Ishikawa (cell line): Measurements from ENCODE around the gene ARHGEF17.

Source experiments
- CEBPB ChIP-seq: IDR thresholded peaks from 2 replicates; pipeline ENCODE4 v1.6.1; 2012
- CREB1 ChIP-seq: IDR thresholded peaks from 2 replicates; pipeline ENCODE4 v1.6.1; 2012; ENCODE audit warnings: low read depth
- EGR1 ChIP-seq: IDR thresholded peaks from 2 replicates; pipeline ENCODE4 v1.6.1; 2012
- EP300 ChIP-seq: IDR thresholded peaks from 2 replicates; pipeline ENCODE4 v1.6.1; 2012; ENCODE audit warnings: borderline replicate concordance
- FOXM1 ChIP-seq: IDR thresholded peaks from 2 replicates; pipeline ENCODE4 v1.6.1; 2012; ENCODE audit warnings: low read depth, borderline replicate concordance
- MAX ChIP-seq: IDR thresholded peaks from 2 replicates; pipeline ENCODE4 v1.6.1; 2012
- NFIC ChIP-seq: IDR thresholded peaks from 2 replicates; pipeline ENCODE4 v1.6.1; 2012
- RAD21 ChIP-seq: IDR thresholded peaks from 2 replicates; pipeline ENCODE4 v1.6.1; 2012; ENCODE audit warnings: low read depth
- REST ChIP-seq: IDR thresholded peaks from 2 replicates; pipeline ENCODE4 v1.6.1; 2012; ENCODE audit warnings: low read depth, mild to moderate bottlenecking
- TAF1 ChIP-seq: IDR thresholded peaks from 2 replicates; pipeline ENCODE4 v1.6.1; 2012; ENCODE audit warnings: low read depth, mild to moderate bottlenecking
- TCF12 ChIP-seq: IDR thresholded peaks from 2 replicates; pipeline ENCODE4 v1.6.1; 2012; ENCODE audit warnings: low read depth
- TEAD4 ChIP-seq: IDR thresholded peaks from 2 replicates; pipeline ENCODE4 v1.6.1; 2012
- USF1 ChIP-seq: IDR thresholded peaks from 2 replicates; pipeline ENCODE4 v1.6.1; 2012
- YY1 ChIP-seq: IDR thresholded peaks from 2 replicates; pipeline ENCODE4 v1.6.1; 2012; ENCODE audit warnings: low read depth
- ZBTB7A ChIP-seq: IDR thresholded peaks from 2 replicates; pipeline ENCODE4 v1.6.1; 2012; ENCODE audit warnings: low read depth

ARHGEF17 gene

GRCh38 chr11:73287400-73288101 is 20.5 kb upstream of the ARHGEF17 start:
- TF ChIP-seq RAD21 = no peak
- no peak for TF ChIP-seq CREB1
- no peak for TF ChIP-seq TAF1
- no peak for TF ChIP-seq TEAD4
- no peak for TF ChIP-seq ZBTB7A
- no peak for TF ChIP-seq MAX
- no peak for TF ChIP-seq CEBPB
- TF ChIP-seq NFIC = 0 out of 2 replicates have a peak, but pooled peaks have one; percentile 2

GRCh38 chr11:73288192-73288872 is 19.7 kb upstream of the ARHGEF17 start:
- TF ChIP-seq REST (no peak), FOXM1 (no peak), EGR1 (no peak), TEAD4 (no peak), CREB1 (no peak), USF1 (no peak), TAF1 (no peak), ZBTB7A (no peak), TCF12 (no peak), MAX (no peak), CEBPB (no peak), NFIC (no peak), YY1 (no peak)

- no peak for TF ChIP-seq FOXM1
- TF ChIP-seq EP300 = no peak
- TF ChIP-seq NFIC = 0 out of 2 replicates have a peak, but pooled peaks have one; percentile 26
- TF ChIP-seq MAX = peak; percentile 19; the same call in 1 of the 2 replicates
- TF ChIP-seq ZBTB7A = 0 out of 2 replicates have a peak, but pooled peaks have one; percentile 54
- no peak for TF ChIP-seq REST
- no peak for TF ChIP-seq CEBPB
- TF ChIP-seq RAD21 = peak; percentile 100
- no peak for TF ChIP-seq EGR1
- no peak for TF ChIP-seq USF1
- TF ChIP-seq YY1 = no peak
- TF ChIP-seq CREB1 = no peak
- TF ChIP-seq TAF1 = no peak
- TF ChIP-seq TEAD4 = no peak
Observed at GRCh38 chr11:73288873-73289707, 19.0 kb upstream of the ARHGEF17 start.

- TF ChIP-seq RAD21 (no peak), TEAD4 (no peak), REST (no peak), YY1 (no peak), NFIC (no peak)
Observed at GRCh38 chr11:73290536-73290935, 17.5 kb upstream of the ARHGEF17 start.
